ENCODE results near the gene CLGN.

Gene CLGN

DNA sequence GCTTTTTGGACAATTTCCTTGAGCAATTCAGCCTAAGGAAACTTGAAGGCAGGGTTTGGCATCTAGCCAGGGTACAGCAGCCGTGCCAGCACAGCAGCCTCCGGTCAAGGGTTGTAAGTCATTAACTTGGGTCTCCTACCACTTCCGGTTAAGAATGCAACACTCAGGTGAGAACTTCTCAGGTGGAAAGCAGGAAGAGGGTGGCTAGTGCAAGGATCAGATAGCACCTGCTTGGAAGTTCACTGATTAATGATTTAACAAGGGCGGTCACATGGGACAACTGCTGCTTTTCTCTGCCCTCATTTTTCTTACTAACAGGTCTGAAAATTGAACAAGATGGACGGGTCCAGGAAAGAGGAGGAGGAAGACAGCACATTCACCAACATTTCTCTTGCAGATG, 84.1 kb downstream of the CLGN start:
- Histone ChIP-seq H3K4me1 (ENCODE audit: insufficient read depth, poor library complexity, severe bottlenecking) (peaks cover 11% of the 10 kb centered on the region), H3K27me3 (ENCODE audit: insufficient read depth, poor library complexity, severe bottlenecking) (no peaks in the 10 kb centered on the region), H3K36me3 (ENCODE audit: low read depth) (no peaks in the 10 kb centered on the region), H3K9me3 (ENCODE audit: severe bottlenecking) (no peaks in the 10 kb centered on the region), H3K4me3 (ENCODE audit: severe bottlenecking) (no peak overlapping the region), H3K27ac (ENCODE audit: poor library complexity, severe bottlenecking) (no peak overlapping the region)
- DNase-seq (ENCODE audit: low spot score) (peak; percentile 54), ATAC-seq (ENCODE audit: low read depth) (peak; percentile 54)
- TF ChIP-seq, protein P1, sequence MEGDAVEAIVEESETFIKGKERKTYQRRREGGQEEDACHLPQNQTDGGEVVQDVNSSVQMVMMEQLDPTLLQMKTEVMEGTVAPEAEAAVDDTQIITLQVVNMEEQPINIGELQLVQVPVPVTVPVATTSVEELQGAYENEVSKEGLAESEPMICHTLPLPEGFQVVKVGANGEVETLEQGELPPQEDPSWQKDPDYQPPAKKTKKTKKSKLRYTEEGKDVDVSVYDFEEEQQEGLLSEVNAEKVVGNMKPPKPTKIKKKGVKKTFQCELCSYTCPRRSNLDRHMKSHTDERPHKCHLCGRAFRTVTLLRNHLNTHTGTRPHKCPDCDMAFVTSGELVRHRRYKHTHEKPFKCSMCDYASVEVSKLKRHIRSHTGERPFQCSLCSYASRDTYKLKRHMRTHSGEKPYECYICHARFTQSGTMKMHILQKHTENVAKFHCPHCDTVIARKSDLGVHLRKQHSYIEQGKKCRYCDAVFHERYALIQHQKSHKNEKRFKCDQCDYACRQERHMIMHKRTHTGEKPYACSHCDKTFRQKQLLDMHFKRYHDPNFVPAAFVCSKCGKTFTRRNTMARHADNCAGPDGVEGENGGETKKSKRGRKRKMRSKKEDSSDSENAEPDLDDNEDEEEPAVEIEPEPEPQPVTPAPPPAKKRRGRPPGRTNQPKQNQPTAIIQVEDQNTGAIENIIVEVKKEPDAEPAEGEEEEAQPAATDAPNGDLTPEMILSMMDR (IDR thresholded peaks at IDR 0.05; ENCODE audit: poor library complexity, severe bottlenecking): no peak

GRCh38 chr4:140342620-140343019, 84.8 kb downstream of the CLGN start:
- no peak overlapping the region for H3K4me3 ChIP-seq (ENCODE audit: severe bottlenecking)
- H3K9me3 ChIP-seq (ENCODE audit: severe bottlenecking): no peaks in the 10 kb centered on the region
- no peak for ATAC-seq (ENCODE audit: low read depth)
- TF ChIP-seq, protein P1 (IDR thresholded peaks at IDR 0.05; ENCODE audit: poor library complexity, severe bottlenecking): no peak
- H3K27me3 ChIP-seq (ENCODE audit: insufficient read depth, poor library complexity, severe bottlenecking): no peaks in the 10 kb centered on the region
- no peaks in the 10 kb centered on the region for H3K36me3 ChIP-seq (ENCODE audit: low read depth)
- no peak overlapping the region for H3K27ac ChIP-seq (ENCODE audit: poor library complexity, severe bottlenecking)
- no peak for DNase-seq (ENCODE audit: low spot score)
- peaks cover 11% of the 10 kb centered on the region for H3K4me1 ChIP-seq (ENCODE audit: insufficient read depth, poor library complexity, severe bottlenecking)

Data from RWPE2 (cell line).